Activated naive CD4-positive, alpha-beta T cell treated with anti-CD3 and anti-CD28 coated beads, Interleukin-2, amount 10 ng/mL, durations not matched to agents 7 days and 5 days (primary cell): Measurements from ENCODE around the gene SORCS2.

Experiments
- CTCF ChIA-PET: fragments of 350-600 bp; sonication (Branson Sonifier 250); formaldehyde crosslinking; loops from one replicate; lab custom pipeline; 2021; ENCODE audit warnings: antibody characterized with exemption; lab: Charles Lee
- DNase-seq: peaks from one replicate; pipeline ENCODE4 v3.0.0-alpha.2; 2020
- H3K27ac Mint-ChIP-seq: one replicate; pipeline ENCODE4 v1.8.0; 2021; ENCODE audit warnings: mild to moderate bottlenecking, moderate library complexity, mixed read lengths
- H3K27me3 Mint-ChIP-seq: one replicate; pipeline ENCODE4 v1.8.0; 2021; ENCODE audit warnings: mild to moderate bottlenecking, mixed read lengths
- H3K36me3 Mint-ChIP-seq: one replicate; pipeline ENCODE4 v1.8.0; 2021; ENCODE audit warnings: mixed read lengths
- H3K4me1 Mint-ChIP-seq: one replicate; pipeline ENCODE4 v1.8.0; 2021; ENCODE audit warnings: mixed read lengths
- H3K4me3 Mint-ChIP-seq: one replicate; pipeline ENCODE4 v1.8.0; 2021; ENCODE audit warnings: mild to moderate bottlenecking, moderate library complexity, mixed read lengths
- H3K9me3 Mint-ChIP-seq: one replicate; pipeline ENCODE4 v1.8.0; 2021; ENCODE audit warnings: mixed read lengths

The SORCS2 gene

DNA sequence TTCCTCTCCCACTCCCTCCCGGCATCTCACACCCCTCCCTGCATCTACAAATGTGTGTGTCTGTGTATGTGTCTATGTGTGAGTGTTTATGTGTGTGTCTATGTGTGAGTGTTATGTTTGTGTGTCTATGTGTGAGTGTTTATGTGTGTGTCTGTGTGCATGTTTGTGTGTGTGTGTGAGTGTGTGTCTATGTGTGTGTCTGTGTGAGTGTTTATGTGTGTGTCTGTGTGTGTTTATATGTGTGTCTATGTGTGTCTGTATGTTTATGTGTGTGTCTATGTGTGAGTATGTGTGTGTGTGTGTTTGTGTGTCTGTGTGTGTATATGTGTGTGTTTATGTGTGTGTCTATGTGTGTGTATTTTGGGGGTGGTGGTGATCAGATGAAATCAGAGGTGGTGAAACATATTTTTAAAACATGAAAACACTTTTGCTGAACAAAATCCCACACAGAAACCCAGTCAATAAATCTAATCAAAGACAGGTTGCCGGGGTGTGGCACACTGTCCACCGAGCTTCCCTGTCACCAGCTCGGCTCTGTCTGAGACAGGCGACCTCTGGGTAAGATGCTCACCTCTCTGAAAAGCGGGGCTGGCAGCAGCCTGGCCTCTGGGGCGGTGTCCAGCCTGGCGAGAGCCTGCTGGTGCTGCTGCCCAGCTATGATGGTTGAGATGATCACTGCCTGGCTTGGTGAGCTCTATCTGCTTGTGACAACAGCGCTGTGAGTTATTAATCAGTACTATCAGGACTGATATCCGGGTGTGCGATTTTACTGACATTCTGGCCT is 429.1 kb downstream of the SORCS2 start:
- no peak overlapping the region for H3K4me3 Mint-ChIP-seq
- H3K27me3 Mint-ChIP-seq: no peaks in the 10 kb centered on the region
- CTCF ChIA-PET: no interaction called here

DNA sequence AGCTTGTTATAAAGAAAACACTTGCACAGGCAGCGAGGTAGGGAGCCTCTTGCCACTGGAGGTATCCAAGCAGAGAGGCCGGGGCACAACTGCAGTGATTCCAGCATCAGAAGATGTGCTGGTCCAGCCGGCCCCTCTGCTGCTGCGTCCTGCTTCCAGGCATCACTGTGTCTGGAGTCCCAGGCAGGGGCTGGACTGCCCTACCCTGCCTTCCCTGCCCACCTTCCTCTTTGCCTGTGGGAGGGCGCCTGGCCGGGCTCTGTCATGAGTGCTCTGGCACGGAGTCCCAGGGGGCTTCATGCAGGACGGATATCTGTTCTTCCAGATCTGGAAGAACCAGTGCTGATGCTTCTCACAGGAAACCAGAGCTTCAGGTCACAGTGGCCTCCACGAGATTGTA is 430.0 kb downstream of the SORCS2 start:
- Mint-ChIP-seq H3K4me3 (no peak overlapping the region), H3K4me1 (no peaks in the 10 kb centered on the region), H3K9me3 (no peaks in the 10 kb centered on the region), H3K27me3 (no peaks in the 10 kb centered on the region), H3K36me3 (no peaks in the 10 kb centered on the region), H3K27ac (no peak overlapping the region)
- no peak for DNase-seq
- CTCF ChIA-PET: no interaction called here

More for the DNA sequence above, 429.1 kb downstream of the SORCS2 start:
- no peak overlapping the region for H3K27ac Mint-ChIP-seq
- H3K36me3 Mint-ChIP-seq: no peaks in the 10 kb centered on the region
- no peaks in the 10 kb centered on the region for H3K9me3 Mint-ChIP-seq
- DNase-seq: no peak
- no peaks in the 10 kb centered on the region for H3K4me1 Mint-ChIP-seq

DNA sequence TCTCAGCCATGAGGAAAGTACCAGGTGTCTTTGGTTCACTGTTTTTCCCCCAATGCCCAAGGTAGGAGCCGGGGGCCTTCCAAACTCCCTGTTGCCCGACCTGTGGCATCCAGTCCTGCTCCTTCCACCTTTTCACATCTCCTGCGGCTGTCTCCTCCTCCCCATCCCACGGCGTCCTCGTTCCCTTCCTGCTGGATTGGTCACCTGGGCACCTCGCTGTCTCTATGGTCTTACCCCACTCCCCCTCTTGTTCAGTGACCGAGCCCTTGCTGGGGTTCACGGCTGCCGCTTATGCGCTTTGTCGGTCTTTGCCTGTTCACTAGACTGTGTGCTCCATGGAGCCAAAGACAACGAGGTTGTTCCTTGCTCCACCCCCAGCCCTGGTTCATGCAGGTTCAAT is 431.1 kb downstream of the SORCS2 start:
- H3K27ac Mint-ChIP-seq: no peak overlapping the region

DNA sequence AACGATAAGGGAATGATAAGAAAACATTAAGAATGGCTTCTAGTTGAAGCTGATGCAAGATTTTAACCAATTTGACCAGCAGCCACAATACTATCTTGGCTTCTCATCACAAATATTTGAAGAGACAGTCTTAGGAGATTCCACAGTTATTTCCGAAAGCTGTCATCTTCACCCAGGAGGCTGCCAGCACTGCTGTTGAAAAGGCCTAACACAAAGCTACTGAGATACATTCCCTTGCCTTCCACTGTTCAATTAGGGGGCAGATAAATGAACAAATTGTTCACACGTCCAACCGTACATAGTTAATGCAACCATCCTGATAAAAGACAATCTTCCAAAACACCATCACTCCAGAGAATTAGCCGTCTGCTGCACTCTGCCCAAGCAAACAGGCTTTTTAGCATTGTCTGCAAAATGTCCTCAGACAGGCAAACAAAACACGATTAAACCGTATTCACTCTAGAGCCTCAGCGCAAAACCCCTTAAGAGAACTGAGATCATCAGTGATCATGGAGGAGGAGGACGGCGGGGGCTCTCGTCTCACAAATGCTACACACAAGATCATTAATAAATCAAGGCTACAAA is 432.1 kb downstream of the SORCS2 start:
- peaks cover 2% of the 10 kb centered on the region for H3K27me3 Mint-ChIP-seq
- no peaks in the 10 kb centered on the region for H3K36me3 Mint-ChIP-seq
- no peaks in the 10 kb centered on the region for H3K9me3 Mint-ChIP-seq
- no peak overlapping the region for H3K27ac Mint-ChIP-seq
- H3K4me1 Mint-ChIP-seq: no peaks in the 10 kb centered on the region
- CTCF ChIA-PET: interaction anchor here (1.2 kb wide), 1 partner anchor 95 kb away, joined by 3 read pairs; no protein-coding TSS in a partner anchor
- DNase-seq: no peak
- H3K4me3 Mint-ChIP-seq: no peak overlapping the region

More for the DNA sequence above, 431.1 kb downstream of the SORCS2 start:
- Mint-ChIP-seq H3K4me1 (no peaks in the 10 kb centered on the region), H3K36me3 (no peaks in the 10 kb centered on the region), H3K4me3 (no peak overlapping the region), H3K9me3 (no peaks in the 10 kb centered on the region), H3K27me3 (no peaks in the 10 kb centered on the region)
- CTCF ChIA-PET: no interaction called here
- DNase-seq: no peak

DNA sequence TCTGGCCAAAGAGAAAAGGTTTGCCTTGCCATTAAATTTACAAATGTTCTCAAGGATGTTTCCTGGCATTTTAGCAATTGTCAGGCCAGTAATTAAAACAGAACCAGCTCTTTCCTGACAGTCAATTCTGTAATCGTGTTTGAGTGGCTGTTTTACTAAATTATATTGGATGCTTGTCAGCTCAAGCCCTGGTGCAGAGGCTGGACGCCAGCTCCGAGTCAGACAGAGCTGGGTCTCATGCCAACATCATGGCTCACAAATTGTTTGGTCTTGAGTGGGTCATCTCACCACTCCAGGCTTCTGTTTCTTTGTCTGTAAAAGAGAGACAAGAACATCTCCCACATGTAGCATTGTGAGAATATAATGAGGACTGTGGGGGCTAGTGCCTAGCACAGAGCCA is 432.7 kb downstream of the SORCS2 start:
- CTCF ChIA-PET: interaction anchor here (1.2 kb wide), 1 partner anchor 95 kb away, joined by 3 read pairs; no protein-coding TSS in a partner anchor
- H3K27me3 Mint-ChIP-seq: peaks cover 4% of the 10 kb centered on the region
- DNase-seq: no peak
- H3K4me3 Mint-ChIP-seq: no peak overlapping the region
- no peak overlapping the region for H3K27ac Mint-ChIP-seq
- no peaks in the 10 kb centered on the region for H3K36me3 Mint-ChIP-seq
- no peaks in the 10 kb centered on the region for H3K9me3 Mint-ChIP-seq
- H3K4me1 Mint-ChIP-seq: no peaks in the 10 kb centered on the region

DNA sequence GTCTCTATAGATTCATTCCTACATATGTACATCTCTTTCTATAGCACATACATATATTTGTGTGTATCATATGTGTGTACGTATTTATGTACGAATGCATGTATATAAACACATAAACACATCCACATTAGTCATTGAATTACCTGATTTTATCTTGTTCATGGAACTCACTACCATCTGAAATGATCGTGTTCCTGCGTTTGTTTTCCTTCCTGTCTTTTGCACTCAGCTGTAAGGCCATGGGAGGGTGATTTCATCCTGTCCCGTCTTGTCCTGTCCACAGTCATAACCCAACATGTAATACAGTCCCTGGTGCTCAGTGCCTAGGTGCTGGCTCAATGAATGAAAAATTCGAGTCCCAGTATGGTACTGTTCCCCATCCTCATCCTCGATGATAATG is 434.2 kb downstream of the SORCS2 start:
- Mint-ChIP-seq H3K4me1 (no peaks in the 10 kb centered on the region), H3K27ac (no peak overlapping the region), H3K27me3 (peaks cover 10% of the 10 kb centered on the region), H3K4me3 (no peak overlapping the region), H3K36me3 (no peaks in the 10 kb centered on the region), H3K9me3 (no peaks in the 10 kb centered on the region)
- no peak for DNase-seq
- CTCF ChIA-PET: no interaction called here

DNA sequence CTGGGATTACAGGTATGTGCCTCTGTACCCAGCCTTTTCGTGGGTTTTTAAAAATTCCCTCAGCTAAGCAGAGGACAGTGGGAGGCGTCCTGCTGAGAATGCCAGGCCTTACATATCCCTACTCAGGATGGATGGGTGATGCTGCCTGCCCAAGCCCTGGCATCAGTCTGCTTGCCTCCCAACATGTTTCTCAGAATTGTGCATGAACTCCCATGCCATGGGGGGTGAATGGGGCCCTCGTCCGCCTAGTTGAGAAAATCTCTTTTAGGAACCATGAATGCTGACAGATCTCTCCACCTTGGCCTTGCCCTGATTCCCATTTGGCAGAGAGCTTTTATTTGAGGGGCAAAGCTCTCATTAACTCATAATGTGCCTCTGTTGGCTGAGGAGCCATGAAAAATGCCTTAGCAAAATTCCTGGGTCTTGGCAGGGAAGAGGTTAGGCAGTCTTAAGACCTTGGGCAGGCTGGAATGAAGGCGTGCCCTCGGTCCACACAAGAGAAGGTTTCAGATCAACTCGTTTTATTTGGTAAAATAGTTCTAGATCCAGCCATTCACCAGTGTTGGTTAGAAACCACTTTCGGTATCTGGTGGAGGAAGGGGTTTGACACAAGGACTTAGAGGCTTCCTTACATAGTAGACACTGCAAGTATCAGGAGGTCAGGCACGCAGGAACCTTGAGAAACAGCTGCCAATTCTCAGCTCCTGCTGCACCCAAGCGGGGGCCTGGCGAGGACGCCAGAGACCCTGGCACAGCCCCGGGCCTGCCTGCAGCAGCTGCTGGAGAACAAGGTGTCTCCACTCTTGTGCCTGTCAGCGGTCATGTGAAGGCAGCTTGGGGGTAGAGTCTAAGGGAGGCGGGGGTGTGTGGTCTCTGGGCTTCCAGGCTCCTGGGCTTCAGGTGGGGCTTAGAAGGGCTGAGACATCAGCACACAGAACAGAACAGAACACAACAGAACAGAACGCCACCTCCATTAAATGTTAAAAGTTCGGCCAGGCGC is 435.2 kb downstream of the SORCS2 start:
- H3K27me3 Mint-ChIP-seq: peaks cover 14% of the 10 kb centered on the region
- H3K27ac Mint-ChIP-seq: no peak overlapping the region
- H3K9me3 Mint-ChIP-seq: no peaks in the 10 kb centered on the region
- no peaks in the 10 kb centered on the region for H3K4me1 Mint-ChIP-seq
- DNase-seq: no peak
- CTCF ChIA-PET: no interaction called here
- H3K36me3 Mint-ChIP-seq: no peaks in the 10 kb centered on the region
- H3K4me3 Mint-ChIP-seq: no peak overlapping the region

DNA sequence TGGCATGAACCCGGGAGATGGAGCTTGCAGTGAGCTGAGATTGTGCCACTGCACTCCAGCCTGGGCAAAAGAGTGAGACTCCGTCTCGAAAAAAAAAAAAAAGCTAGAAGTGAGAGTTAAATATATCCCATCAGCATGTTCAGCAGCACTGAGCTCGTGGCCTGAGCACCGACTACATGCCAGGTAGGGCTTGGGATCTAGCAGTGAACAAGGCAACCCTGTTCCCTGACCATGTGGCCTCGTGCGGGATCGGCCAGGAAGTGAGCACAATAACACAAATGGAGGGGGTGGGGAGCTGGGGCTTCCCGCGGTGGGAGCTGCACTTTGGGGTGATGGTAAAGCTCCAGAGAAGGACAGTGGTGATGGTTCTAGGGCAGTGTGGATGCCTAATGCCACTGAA is 436.1 kb downstream of the SORCS2 start:
- H3K27ac Mint-ChIP-seq: no peak overlapping the region
- no peaks in the 10 kb centered on the region for H3K9me3 Mint-ChIP-seq

DNA sequence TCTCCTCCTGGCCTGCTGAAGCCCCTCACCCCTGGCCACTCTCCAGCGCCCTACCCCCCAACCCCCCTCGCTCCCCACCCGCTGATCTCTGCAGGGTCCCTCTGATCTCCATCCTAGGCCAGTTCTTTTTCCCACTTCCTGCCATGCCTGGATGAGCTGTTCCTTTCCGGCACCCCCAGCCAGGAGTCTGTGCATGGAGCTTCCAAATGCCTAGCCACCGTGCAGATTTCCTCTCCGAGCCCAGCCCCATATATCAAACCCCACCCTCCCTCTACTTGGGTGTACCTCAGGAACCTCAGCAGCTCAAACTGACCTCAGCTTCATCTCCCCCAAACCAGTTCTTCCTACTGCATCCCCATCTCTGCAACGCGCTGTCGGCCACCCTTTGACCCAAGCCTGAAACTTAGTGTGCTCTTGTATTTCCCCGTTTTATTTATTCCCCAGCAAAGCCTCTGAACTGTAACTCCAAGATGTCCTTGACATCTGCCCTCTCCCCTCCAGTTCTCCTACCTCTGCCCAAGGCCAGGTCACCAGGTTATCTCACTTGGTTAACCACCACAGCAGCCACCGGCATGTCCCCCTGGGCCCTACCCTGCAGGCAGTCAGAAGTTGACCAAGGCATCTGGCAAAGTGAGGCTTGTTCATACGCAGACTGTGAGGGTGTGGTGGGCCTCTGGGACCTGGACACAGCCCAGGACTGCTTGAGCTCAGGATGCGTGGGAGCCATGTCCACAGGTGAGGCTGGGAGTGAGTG is 437.3 kb downstream of the SORCS2 start:
- Mint-ChIP-seq H3K27me3 (peaks cover 25% of the 10 kb centered on the region), H3K36me3 (no peaks in the 10 kb centered on the region), H3K9me3 (no peaks in the 10 kb centered on the region), H3K4me3 (no peak overlapping the region), H3K4me1 (no peaks in the 10 kb centered on the region), H3K27ac (no peak overlapping the region)
- CTCF ChIA-PET: no interaction called here
- DNase-seq: no peak

More for the DNA sequence above, 436.1 kb downstream of the SORCS2 start:
- Mint-ChIP-seq H3K4me1 (no peaks in the 10 kb centered on the region), H3K27me3 (peaks cover 23% of the 10 kb centered on the region), H3K36me3 (no peaks in the 10 kb centered on the region), H3K4me3 (no peak overlapping the region)
- CTCF ChIA-PET: no interaction called here
- DNase-seq: no peak

DNA sequence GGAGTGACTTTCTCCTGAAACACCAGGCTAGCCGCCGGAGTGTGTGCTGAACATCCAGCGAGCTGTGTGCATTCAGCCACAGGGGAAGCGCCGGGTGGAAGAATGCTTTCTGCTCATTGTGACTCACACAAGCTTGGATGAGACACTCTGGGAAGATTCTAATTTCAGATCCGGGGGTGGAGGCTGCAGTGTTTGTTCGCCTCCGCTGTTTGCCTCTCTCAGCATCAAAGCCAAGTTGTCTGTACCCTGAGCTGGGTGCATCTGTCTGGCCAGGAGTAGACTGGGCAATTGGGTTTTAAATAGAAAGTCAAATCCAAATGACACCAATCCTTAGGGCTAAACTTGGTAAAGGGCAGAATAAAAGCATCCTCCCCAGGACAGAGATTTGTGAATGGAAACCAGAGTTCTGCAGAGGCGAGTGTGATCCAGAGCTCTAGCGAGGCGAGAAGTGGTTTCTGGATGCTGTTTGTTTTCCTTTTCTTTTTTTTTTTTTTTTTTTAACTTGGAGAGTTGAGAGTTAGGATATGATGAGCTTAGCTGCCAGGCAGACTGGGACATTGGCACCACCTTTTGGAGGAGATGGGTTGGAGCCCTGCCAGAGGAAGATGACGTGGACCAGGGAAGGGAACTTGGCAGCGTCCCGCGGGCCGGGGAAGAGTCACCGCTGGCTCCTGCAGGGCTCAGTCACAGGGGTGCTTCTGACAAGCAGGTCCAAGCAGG is 438.4 kb downstream of the SORCS2 start:
- CTCF ChIA-PET: no interaction called here
- no peaks in the 10 kb centered on the region for H3K36me3 Mint-ChIP-seq
- DNase-seq: no peak
- no peaks in the 10 kb centered on the region for H3K4me1 Mint-ChIP-seq
- no peak overlapping the region for H3K4me3 Mint-ChIP-seq
- H3K9me3 Mint-ChIP-seq: no peaks in the 10 kb centered on the region
- H3K27ac Mint-ChIP-seq: no peak overlapping the region
- H3K27me3 Mint-ChIP-seq: peaks cover 27% of the 10 kb centered on the region

DNA sequence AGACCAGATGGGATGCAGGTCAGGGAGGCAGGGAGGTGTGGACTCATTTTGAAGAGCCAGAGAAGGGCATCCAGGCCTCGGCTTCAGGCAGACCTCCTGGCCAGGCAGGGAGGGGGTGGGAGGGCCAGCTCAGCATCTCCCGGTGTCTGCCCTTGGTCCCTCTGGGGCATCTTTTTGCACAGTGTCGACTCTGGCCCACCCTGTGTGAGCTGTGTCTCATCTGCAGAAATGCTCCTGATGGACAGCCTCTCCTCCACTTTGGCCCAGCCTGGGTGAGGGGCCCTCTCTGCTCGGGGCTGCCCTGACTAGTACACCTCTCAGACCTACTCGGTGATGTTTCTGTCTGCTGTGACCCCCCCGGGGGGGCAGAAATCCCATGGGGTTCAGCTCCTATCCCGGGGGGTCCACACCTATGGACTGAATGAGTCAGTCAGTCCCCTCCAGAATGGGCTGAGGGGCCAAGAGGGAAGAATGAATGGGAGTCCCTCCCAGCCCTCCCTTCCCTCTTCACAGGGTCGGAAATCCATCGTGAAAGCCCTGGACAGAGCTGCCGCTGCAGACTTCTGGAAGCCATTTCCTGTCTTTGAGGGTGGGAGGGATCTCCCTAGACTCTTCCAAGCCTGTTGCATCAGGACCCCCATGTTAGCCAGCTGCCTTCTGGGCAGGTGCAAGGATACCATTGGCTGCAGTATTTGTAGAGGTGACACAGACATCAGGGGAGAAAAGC is 439.1 kb downstream of the SORCS2 start:
- Mint-ChIP-seq H3K27ac (no peak overlapping the region), H3K36me3 (no peaks in the 10 kb centered on the region), H3K4me1 (no peaks in the 10 kb centered on the region), H3K9me3 (no peaks in the 10 kb centered on the region), H3K4me3 (no peak overlapping the region), H3K27me3 (peaks cover 27% of the 10 kb centered on the region)
- no peak for DNase-seq
- CTCF ChIA-PET: no interaction called here

DNA sequence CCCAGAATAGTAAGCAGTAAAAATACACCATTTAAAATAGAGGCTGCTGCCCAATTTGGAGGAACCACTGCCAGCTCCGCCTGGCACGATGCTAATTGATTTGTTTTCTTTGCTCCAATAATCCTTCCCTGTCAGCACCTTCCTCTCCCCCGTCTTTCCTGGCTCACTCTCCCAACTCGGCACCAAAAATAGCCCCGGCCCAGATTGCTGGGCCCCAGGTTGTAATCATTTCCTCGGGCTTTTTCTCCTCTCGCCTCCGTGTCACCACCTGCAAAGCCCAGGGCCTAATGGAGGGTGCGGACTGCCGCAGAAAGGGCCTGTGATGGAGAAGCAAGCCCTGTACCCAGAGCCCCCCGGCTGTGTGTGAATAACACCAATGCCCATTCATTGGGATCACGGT is 440.0 kb downstream of the SORCS2 start:
- no peaks in the 10 kb centered on the region for H3K36me3 Mint-ChIP-seq
- CTCF ChIA-PET: no interaction called here
- peaks cover 27% of the 10 kb centered on the region for H3K27me3 Mint-ChIP-seq
- no peaks in the 10 kb centered on the region for H3K4me1 Mint-ChIP-seq
- no peak for DNase-seq
- H3K9me3 Mint-ChIP-seq: no peaks in the 10 kb centered on the region
- no peak overlapping the region for H3K27ac Mint-ChIP-seq
- no peak overlapping the region for H3K4me3 Mint-ChIP-seq

DNA sequence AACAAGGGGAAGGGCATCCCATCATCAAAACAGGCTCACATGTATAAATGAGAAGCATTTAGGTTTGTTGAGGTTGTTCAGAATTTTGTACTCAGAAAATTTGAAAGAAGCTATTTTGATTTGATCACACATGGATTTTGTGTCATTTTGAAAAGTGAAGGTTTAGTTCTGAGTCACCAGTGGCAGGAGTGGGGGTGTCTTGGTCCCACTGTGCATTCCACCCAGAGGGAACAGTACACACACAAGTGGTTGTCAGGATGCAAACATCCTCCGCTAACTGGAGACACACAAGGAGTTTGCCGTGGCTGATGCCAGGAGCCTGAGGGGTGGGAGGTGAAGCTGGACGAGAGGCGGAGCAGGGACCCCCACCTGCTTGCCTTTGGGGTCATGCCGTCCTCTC is 440.6 kb downstream of the SORCS2 start:
- H3K36me3 Mint-ChIP-seq: no peaks in the 10 kb centered on the region
- H3K4me3 Mint-ChIP-seq: no peak overlapping the region
- no peaks in the 10 kb centered on the region for H3K4me1 Mint-ChIP-seq
- H3K27ac Mint-ChIP-seq: no peak overlapping the region
- peaks cover 27% of the 10 kb centered on the region for H3K27me3 Mint-ChIP-seq
- CTCF ChIA-PET: no interaction called here
- no peaks in the 10 kb centered on the region for H3K9me3 Mint-ChIP-seq
- DNase-seq: no peak
